Measurements from ENCODE around the gene CATSPERD. TPM values are rescaled to one million over a fixed set of nuclear protein-coding genes. Genes with fewer than 3 reads are reported as not detected.

Gene CATSPERD
- total and polyA plus RNA-seq, 9 of the 15 experiments (the other 6 are each of a cell fraction or from before 2014, with no cell fraction given): not detected

GRCh38 chr19:5804516-5805461 lies 84.4 kb downstream of the CATSPERD start, which contains the start of gene NRTN (continued):
- TF ChIP-seq, protein P1, sequence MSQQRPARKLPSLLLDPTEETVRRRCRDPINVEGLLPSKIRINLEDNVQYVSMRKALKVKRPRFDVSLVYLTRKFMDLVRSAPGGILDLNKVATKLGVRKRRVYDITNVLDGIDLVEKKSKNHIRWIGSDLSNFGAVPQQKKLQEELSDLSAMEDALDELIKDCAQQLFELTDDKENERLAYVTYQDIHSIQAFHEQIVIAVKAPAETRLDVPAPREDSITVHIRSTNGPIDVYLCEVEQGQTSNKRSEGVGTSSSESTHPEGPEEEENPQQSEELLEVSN (IDR thresholded peaks at IDR 0.05; ENCODE audit: borderline replicate concordance in 1 of 2, extremely low read depth in 1 of 2, insufficient read depth in 1 of 2, insufficient read length in 1 of 2, low read depth in 1 of 2, low read length in 1 of 2, poor library complexity in 1 of 2, severe bottlenecking in 1 of 2): peak in 1 of 2 experiments; percentile 83
- TF ChIP-seq GABPB1 (CRISPR knock-in tag; IDR thresholded peaks at IDR 0.05) (peak; percentile 3), HMGN3 (IDR thresholded peaks at IDR 0.05; ENCODE audit: borderline replicate concordance, extremely low read depth, insufficient read length, low read depth, low read length) (no peak), MBD2 (IDR thresholded peaks at IDR 0.05; ENCODE audit: borderline replicate concordance, low read depth) (no peak)

DNA sequence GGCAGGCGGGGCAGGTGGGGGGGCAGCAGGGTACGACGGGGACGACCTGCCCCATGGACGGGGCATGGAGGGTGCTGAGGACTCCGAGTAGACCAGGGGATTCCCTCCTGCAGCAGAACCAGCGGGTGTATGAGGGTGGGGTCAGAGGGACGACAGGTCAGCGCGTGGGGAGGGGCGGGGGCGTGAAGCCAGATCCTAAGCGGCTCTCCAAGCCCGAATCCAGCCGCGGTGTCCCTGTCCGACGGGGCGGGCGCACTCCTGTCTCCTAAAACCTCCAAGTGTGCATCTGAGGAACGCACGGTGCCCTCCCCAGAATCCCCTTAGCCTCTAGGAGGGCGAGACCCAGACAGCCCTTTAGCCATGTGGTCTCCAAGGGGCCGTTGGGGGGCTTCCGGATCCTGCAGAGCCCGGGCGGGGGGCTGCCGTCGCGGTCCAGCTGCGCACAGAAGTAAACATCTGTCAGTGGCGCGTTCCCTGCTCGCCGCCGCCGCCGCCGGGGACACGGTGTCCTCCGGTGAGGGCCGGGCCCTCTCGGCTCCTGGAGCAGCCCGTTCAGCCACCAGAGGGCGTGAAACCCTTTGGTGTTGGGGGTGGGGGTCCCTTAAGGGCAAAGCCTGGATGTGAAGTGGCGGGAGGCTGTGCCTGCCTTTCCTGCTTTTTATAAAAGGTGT lies 85.2 kb downstream of the CATSPERD start:
- intact Hi-C loops (cut with micrococcal nuclease): loop anchor here (2.0 to 10.0 kb wide), 2 partner anchors 17 to 179 kb away; no protein-coding TSS in a partner anchor
- WGBS (ENCODE audit: insufficient coverage, low coverage, missing lambda C conversion rate): 2% methylated on average over 31 of the region's 46 CpGs
- Histone ChIP-seq H3K9me1 (ENCODE audit: control insufficient read depth, insufficient read depth, low read length) (no peaks in the 10 kb centered on the region), H3K79me2 (ENCODE audit: control insufficient read depth, insufficient read depth, low read length) (no peaks in the 10 kb centered on the region), H3K9me3 (replicated peaks; ENCODE audit: control insufficient read depth, insufficient read depth, low read depth, low read length) (no peaks in the 10 kb centered on the region), H4K20me1 (replicated peaks; ENCODE audit: control insufficient read depth, insufficient read depth, low read length) (no peaks in the 10 kb centered on the region), H3K9ac (ENCODE audit: insufficient read depth in 1 of 2, low read depth in 2 of 2, low read length in 2 of 2) (peak overlapping the region; percentile 13 to 72; a peak in 3 of 4 replicates), H2AFZ (ENCODE audit: low read depth, low read length) (peak overlapping the region; percentile 60), H3K27me3 (ENCODE audit: control insufficient read depth in 2 of 2, insufficient read depth in 2 of 2, low read length in 2 of 2) (no peaks in the 10 kb centered on the region), H3K36me3 (ENCODE audit: control insufficient read depth, insufficient read depth, low read length) (no peaks in the 10 kb centered on the region), H3K27ac (ENCODE audit: extremely low read depth, low read depth, low read length) (no peak overlapping the region), H3K4me1 (replicated peaks in 1 of 2; ENCODE audit: control insufficient read depth in 2 of 2, insufficient read depth in 2 of 2, low read length in 2 of 2) (peaks cover 20 to 60% of the 10 kb centered on the region in 2 experiments), H3K4me2 (ENCODE audit: insufficient read depth, low read length) (peak overlapping the region; percentile 45; the same call in 1 of the 2 replicates), H3K4me3 (peak overlapping the region; percentile 33)
- ChIA-PET POLR2A (interaction anchor here (0.6 kb wide), 1 partner anchor 94 kb away, joined by 5 read pairs; no protein-coding TSS in a partner anchor), CTCF (ENCODE audit: low intra/inter-chr PET ratio) (interaction anchor here (2.8 to 4.2 kb wide), 3 partner anchors 18 to 216 kb away, joined by 20 to 48 read pairs (median 32); no protein-coding TSS in a partner anchor)
- ATAC-seq (peak; percentile 73), DNase-seq (ENCODE audit: extremely low read depth in 1 of 4, low spot score in 3 of 4) (peak; percentile 86 to 88 (median 86)), FAIRE-seq (peak; percentile 48)
- BruUV-seq (replicated peaks): no TSS peak
- in situ Hi-C loops (cut with MboI): no loop called here
- TF ChIP-seq RHOXF2B (CRISPR knock-in tag; conservative IDR thresholded peaks at IDR 0.05) (no peak), RBM39 (optimal IDR thresholded peaks at IDR 0.05; ENCODE audit: low read depth, low read length) (no peak), MCM5 (IDR thresholded peaks at IDR 0.05; ENCODE audit: low read depth) (no peak), TRIM28 (IDR thresholded peaks at IDR 0.05) (no peak), NR2C1 (IDR thresholded peaks at IDR 0.05) (no peak), NR2C1 (tag; IDR thresholded peaks at IDR 0.05) (no peak), SIN3B (IDR thresholded peaks at IDR 0.05; ENCODE audit: low read depth) (no peak), HDGF (IDR thresholded peaks at IDR 0.05) (no peak), ZNF253 (CRISPR knock-in tag; conservative IDR thresholded peaks at IDR 0.05) (no peak), CC2D1A (IDR thresholded peaks at IDR 0.05) (no peak)
- TF ChIP-seq, protein P2, sequence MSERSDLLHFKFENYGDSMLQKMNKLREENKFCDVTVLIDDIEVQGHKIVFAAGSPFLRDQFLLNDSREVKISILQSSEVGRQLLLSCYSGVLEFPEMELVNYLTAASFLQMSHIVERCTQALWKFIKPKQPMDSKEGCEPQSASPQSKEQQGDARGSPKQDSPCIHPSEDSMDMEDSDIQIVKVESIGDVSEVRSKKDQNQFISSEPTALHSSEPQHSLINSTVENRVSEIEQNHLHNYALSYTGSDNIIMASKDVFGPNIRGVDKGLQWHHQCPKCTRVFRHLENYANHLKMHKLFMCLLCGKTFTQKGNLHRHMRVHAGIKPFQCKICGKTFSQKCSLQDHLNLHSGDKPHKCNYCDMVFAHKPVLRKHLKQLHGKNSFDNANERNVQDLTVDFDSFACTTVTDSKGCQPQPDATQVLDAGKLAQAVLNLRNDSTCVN (CRISPR knock-in tag; IDR thresholded peaks at IDR 0.05): no peak

Measured in K562 (cell line).